Measurements from ENCODE around the gene TAF6. TPM values are rescaled to one million over a fixed set of nuclear protein-coding genes. Genes with fewer than 3 reads are reported as not detected.

Gene TAF6
- total RNA-seq, 1 experiment from 2014 or later: 87.1 TPM

GRCh38 chr7:100126931-100127865 lies 8.0 kb upstream of the TAF6 start, which contains the start of gene MBLAC1:
Gene MBLAC1, plus strand, starts transcription at chr7:100126967. Its CDS starts 429 bp downstream, at chr7:100127396.
- H3K23ac ChIP-seq (ENCODE audit: insufficient read length, low read depth, low read length): no peak within 1 kb of the TSS
- peak within 1 kb of the TSS; percentile 86 for H3K27ac ChIP-seq (ENCODE audit: insufficient read length, low read depth, low read length)
- no peaks in the 10 kb centered on the region; the same call in 1 of the 2 replicates for H3K27me3 ChIP-seq (ENCODE audit: insufficient read depth, low read length)
- H3K9me3 Mint-ChIP-seq: no peaks in the 10 kb centered on the region
- H3K27ac Mint-ChIP-seq: peak within 1 kb of the TSS; percentile 99 to 100 (median 99)
- H4K5ac ChIP-seq (ENCODE audit: insufficient read length, low read depth, low read length): no peak within 1 kb of the TSS
- H4K91ac ChIP-seq (ENCODE audit: insufficient read length, low read depth, low read length): no peak within 1 kb of the TSS
- peak within 1 kb of the TSS; percentile 95 for H3K9ac ChIP-seq (ENCODE audit: extremely low read depth, insufficient read length, low read length)
- H3K4me1 Mint-ChIP-seq: peaks cover 6 to 15% of the 10 kb centered on the region in 2 experiments
- H3K18ac ChIP-seq (ENCODE audit: insufficient read length, low read depth, low read length): peak within 1 kb of the TSS; percentile 96
- no peak within 1 kb of the TSS for H2AFZ ChIP-seq (ENCODE audit: low read length)
- peaks cover 15% of the 10 kb centered on the region for H3K23me2 ChIP-seq (ENCODE audit: insufficient read length, low read depth, low read length, poor library complexity, severe bottlenecking)
- no peak within 1 kb of the TSS for H3T11ph ChIP-seq (ENCODE audit: low read length)
- H4K8ac ChIP-seq (replicated peaks; ENCODE audit: insufficient read length, low read depth, low read length): peak within 1 kb of the TSS; percentile 19
- peaks cover 24% of the 10 kb centered on the region for H3K27me3 Mint-ChIP-seq (ENCODE audit: low read depth)
- H3K4ac ChIP-seq (ENCODE audit: low read depth, low read length): no peak within 1 kb of the TSS
- H4K20me1 ChIP-seq (ENCODE audit: control insufficient read depth, insufficient read depth, insufficient read length): no peaks in the 10 kb centered on the region
- no peak within 1 kb of the TSS for H2BK15ac ChIP-seq (ENCODE audit: low read depth, low read length)
- no CpG with 5 or more reads among the region's 85 CpGs for WGBS (ENCODE audit: extremely low coverage, insufficient read length, low lambda C conversion rate)
- no peak within 1 kb of the TSS for H2BK20ac ChIP-seq (ENCODE audit: low read depth, low read length, poor library complexity, severe bottlenecking)
- peak within 1 kb of the TSS; percentile 92 for H3K4me2 ChIP-seq (ENCODE audit: insufficient read depth, insufficient read length, low read length)
- peak within 1 kb of the TSS; percentile 77 for H2BK5ac ChIP-seq (ENCODE audit: insufficient read length, low read length)
- no peak within 1 kb of the TSS for H2BK12ac ChIP-seq (ENCODE audit: insufficient read length, low read depth, low read length)
- TF ChIP-seq CTCF (conservative IDR thresholded peaks at IDR 0.05): no peak
- H3K4me1 ChIP-seq (ENCODE audit: insufficient read depth, low read length): no peaks in the 10 kb centered on the region; the same call in 1 of the 2 replicates
- H3K79me2 ChIP-seq (ENCODE audit: insufficient read depth, low read length): no peaks in the 10 kb centered on the region
- H3K36me3 Mint-ChIP-seq (ENCODE audit: insufficient read depth in 1 of 3, low read depth in 3 of 3): peaks cover 2 to 14% (median 7%) of the 10 kb centered on the region in 3 experiments; a peak in 4 of 7 replicates
- peak within 1 kb of the TSS; percentile 92; the same call in 1 of the 2 replicates for H3K14ac ChIP-seq (ENCODE audit: insufficient read depth, low read length)
- peak; percentile 86 for DNase-seq
- H3K79me1 ChIP-seq (ENCODE audit: insufficient read depth, low read depth, low read length, poor library complexity, severe bottlenecking): no peaks in the 10 kb centered on the region
- H2BK120ac ChIP-seq (ENCODE audit: low read depth, low read length, poor library complexity, severe bottlenecking): no peak within 1 kb of the TSS
- peak within 1 kb of the TSS; percentile 55 for H3K56ac ChIP-seq (ENCODE audit: insufficient read length, low read depth, low read length)
- no peaks in the 10 kb centered on the region for H3K9me3 ChIP-seq (ENCODE audit: control insufficient read depth, low read depth, low read length)
- no peak within 1 kb of the TSS for H2AK5ac ChIP-seq (ENCODE audit: insufficient read length, low read length)
- peak within 1 kb of the TSS; percentile 98 to 99 for H3K4me3 Mint-ChIP-seq
